ENCODE results near the gene ACTR2.

Gene ACTR2

DNA sequence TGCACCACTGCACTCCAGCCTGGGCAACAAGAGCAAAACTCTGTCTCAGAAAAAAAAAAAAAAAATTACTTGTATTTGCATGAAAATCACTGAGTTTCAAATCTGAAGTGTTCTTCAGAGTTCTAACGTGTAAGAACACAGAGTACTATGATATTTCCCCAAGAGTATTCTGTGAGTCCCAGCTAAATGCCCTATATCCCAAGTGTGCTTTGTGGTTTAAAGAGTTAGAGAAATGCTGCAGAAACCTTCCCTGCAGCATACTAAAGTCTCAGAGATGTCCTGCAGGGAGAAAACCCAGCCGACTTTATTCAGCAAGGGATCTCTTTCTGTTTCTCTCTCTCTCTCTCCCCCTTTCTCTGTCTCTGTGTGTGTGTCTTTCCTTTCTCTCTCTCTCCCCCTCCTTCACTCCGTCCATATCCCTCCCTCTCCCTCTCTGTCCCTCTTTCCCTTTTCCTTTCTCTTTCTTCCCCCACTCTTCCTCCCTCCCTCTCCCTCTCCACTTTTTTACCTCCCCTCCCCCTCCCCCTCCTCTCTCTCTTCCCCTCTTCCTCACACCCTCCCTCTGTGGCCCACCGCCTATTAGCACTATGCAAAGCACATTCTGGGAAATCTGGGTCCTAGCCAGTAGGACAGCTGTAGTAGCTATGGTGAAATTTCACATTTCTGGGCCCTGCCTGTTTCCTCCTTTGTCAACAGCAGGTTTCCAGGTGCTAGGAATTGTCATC is 54.2 kb downstream of the ACTR2 start:
- peak; percentile 6 for DNase-seq

GRCh38 chr2:65282477-65283053 is 54.9 kb downstream of the ACTR2 start:
- DNase-seq = no peak

DNA sequence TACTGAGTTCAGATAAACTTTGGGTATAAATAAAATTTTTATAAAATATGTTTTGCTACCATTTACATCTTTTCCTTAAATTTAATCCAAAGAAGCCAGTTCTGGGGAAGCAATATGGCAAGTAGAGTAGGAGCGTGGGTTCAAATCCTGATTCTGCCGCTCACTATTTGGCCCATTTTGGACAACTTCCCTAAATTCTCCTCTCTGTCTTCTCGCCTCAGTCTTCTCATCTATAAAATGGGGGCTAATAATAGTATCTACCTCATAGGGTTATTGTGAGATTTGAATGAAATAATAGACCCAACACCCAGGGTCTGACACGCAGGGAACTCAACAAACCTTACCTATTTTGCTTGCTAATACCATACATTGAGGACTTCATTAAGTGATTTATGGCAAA is 59.7 kb downstream of the ACTR2 start:
- no peak for DNase-seq

- DNase-seq = no peak
Observed at GRCh38 chr2:65291216-65292105, 63.8 kb downstream of the ACTR2 start.

GRCh38 chr2:65292106-65292400 is 64.4 kb downstream of the ACTR2 start:
- no peak for DNase-seq

DNA sequence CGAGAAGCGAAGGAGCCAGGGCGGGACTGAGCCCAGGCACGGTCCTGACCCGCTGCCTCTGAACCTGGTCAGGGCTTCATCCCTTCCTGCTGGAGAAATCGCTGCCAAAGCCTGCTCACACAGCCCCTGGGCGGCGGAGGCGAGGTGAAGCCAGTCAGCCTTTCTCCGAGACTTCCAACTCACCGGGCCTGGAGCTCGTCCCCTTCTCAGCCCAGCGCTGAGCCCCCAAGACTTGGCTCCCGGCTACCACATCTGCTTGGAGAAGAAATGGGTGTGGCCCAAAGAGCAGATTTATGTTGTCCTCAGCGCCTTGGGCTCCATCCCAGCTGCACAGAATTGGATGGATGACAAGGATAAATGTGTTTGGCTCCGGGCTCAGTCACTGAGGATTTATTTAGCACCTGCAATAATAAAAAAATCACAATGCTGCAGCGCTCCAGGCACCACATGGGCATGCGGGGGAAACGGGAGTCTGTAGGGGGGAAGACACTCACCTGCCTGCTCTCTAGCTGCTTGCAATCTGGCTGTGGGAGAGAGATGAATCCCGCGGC is 64.9 kb downstream of the ACTR2 start:
- peak; percentile 67 for DNase-seq

DNA sequence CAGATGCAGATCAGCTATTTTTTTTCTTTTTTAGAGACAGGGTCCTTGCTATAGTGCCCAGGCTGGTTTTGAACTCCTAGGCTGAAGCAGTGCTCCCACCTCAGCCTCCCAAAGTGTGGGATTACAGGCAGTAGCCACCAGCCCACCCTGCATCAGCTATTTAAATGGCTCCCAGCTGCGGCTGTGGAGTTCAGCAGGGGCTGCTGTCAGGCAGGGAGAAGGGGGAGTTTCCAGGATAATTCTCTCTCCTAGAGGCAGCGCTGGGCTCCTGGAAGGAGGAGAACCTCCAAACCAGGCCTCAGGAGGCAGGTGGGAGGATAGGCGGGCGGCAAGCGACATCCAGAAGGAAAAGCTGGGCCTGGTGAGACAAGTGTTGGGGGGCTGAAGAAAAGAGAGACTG is 65.7 kb downstream of the ACTR2 start:
- DNase-seq = no peak

DNA sequence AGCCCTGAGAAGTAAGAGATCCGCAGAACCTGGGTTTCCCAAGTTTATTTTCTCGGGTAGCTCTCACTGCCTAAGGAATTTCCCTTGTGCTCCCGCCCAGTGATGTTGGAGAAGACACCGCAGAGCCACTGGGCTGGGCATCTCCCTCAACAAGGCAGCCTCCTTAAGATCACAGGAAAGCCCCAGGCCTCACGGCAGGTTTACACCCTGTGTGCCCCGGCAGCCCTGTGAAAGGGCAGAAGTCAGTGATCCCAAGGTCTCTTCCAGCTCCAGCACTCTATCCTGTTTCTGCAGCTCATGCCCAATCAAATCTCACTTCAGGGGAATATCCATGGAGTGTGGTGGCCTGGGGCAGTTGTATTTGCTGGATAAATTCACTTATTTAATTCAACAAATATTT is 66.5 kb downstream of the ACTR2 start:
- DNase-seq = no peak

GRCh38 chr2:65294701-65295100 is 67.1 kb downstream of the ACTR2 start:
- DNase-seq = no peak

- DNase-seq = no peak
Observed at GRCh38 chr2:65296971-65297370, 69.3 kb downstream of the ACTR2 start.

DNA sequence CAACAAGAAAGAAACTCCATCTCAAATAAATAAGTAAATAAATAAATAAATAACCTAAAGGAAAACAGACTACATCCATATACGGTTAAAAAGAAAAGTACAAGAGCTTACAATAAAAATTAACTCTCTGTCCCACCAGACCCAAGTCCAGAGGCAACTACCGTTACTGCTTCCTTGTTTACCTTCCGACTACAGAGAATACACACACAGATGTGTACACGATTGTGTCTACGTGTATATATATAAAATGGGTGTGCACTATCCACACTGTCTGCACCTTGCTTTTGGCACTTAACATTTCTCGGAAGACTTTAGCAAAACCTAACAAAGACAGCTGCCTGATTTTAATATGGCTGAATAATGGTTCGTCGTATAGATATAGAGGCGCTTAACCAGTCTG is 69.9 kb downstream of the ACTR2 start:
- no peak for DNase-seq

- DNase-seq = no peak
Observed at GRCh38 chr2:65298089-65298488, 70.5 kb downstream of the ACTR2 start.

DNA sequence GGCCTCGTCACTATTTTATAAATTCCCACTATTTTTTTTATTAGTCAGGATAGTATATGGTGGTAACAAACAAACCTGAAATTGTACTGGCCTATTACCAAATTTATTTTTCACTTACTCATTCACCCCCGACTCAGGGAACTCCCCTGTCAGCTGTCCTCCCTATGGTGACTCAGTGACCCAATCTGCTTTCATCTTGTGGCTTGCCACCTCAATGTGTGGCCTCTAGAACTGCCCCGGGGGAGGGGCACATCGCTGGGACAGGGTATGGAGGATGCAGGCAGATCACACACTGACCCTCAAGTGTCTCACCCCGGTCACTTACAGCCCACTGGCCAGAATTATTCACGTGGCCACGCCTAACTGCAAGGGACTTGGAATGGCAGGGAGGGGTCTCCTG is 71.6 kb downstream of the ACTR2 start:
- DNase-seq = no peak

DNA sequence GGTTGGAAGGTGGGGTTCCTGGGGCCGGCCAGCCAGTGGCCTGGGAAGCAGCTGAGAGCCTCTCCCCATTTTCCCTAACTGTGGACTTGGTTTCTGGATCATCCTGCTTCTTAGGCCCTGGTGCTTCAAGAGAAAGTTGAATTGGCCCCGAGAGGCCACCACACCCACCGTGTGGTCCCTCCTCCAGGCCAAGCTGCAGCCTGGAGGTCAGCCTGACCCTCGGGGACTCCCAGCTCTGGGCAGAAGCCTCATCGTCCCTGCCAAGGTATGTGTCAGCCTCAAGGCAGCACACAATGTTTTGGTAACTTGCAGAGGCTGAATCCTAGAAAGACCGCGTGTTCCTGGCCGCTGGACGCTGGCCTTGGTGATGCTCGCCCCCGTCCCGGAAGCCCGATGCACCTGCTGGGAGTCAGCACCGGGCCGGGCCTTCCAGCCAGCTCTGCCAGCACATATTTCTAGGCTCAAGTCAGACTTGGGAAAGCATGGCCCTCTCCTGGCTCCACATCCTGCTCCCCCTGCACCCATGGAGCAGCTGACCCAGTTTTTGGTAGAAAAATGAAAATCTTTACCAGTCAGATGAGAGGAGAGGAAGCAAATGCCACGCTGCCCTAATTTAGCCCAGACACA is 72.6 kb downstream of the ACTR2 start:
- DNase-seq = no peak

DNA sequence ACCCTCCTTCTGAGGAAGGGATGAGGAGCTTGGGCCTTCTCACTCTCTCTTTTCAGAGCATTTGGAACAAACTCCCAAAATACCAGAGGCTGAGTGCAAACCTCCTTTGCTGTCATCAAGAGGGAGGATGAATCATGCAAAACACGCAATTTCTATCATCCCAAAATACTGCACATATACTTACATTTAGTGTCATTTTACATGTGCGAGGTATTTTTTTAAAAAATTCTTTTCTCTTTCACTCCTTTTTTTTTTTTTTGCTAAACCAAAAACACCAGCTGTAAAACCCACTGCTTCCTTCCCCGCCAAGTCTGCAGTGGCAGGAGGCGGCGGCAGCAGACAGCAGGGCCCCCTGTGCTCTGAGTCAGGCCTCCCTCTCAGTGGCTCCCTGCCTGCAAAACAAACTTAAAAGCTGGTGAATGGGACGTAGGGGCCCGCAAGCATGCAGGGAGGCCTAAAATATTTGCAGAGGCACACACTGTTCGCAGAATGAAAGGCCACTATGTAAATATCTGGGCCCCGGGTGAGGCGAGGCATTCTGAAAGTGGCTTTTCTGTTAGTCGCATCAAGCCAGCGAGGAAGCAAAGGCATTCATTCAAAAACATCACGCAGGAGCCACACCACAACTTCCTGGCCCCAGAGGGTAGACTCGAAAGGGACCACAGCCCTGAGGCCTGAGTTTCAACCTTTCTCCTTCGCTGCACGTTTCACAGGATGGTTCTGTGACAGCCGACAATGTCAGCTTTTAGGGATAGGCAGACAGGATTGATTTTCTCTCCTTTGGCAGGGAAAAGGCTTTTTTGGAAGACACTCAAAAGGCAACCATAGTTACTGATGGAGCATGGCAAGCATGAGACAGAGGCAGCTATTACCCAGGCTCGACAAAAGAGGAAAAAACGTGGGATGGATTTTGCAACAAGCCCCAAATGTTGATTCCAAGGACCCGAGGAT is 73.4 kb downstream of the ACTR2 start:
- peak; percentile 20 for DNase-seq

GRCh38 chr2:65305934-65306333 is 78.3 kb downstream of the ACTR2 start:
- DNase-seq = no peak

GRCh38 chr2:65309699-65310098 is 82.1 kb downstream of the ACTR2 start:
- DNase-seq = no peak

- DNase-seq = no peak
Observed at GRCh38 chr2:65311049-65311448, 83.4 kb downstream of the ACTR2 start.

DNA sequence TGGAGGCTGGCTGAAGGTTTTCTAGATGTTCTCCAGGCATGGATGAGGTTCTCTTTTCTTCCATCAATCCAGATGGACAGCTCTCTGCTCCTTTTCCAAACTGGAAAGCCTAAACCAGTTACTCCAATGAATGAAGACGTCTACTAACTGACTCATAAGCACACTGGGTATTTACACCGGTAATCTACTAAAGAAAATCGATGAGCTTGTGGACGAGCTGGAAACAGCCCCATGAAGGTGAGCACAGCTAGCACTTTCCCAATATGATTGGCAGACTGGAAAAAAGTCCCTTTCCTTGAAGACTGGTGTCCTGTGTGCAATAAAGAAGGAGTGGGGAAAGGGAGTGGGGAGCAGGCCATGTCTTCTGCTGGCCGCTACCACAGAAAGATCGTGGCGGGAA is 84.0 kb downstream of the ACTR2 start:
- DNase-seq = no peak

GRCh38 chr2:65313126-65313953 is 85.7 kb downstream of the ACTR2 start:
- DNase-seq = no peak

GRCh38 chr2:65313954-65314256 is 86.3 kb downstream of the ACTR2 start:
- no peak for DNase-seq

All from SHP77 treated with DMSO at 0.1 percent for 48 hours (cell line).